GM13976 (cell line): ENCODE results near the gene MICU1.
"Not testable (repeated sequence)": the region's sequence is repeated elsewhere in the genome, so short reads cannot be mapped to it uniquely, and the experiment has no call there.

Experiments used
- DNase-seq: peaks from one replicate; pipeline ENCODE4 v3.0.0; 2012; ENCODE audit warnings: low spot score
- in situ Hi-C: fragments of 300-500 bp; cut with MboI; formaldehyde crosslinking; loops from one replicate; pipeline ENCODE4 v1.12.0; 2022; ENCODE audit warnings: low sequenced_read_pairs, mixed read lengths, inconsistent platforms; ENCODE audit not compliant: unreplicated experiment
- TF ChIP-seq, protein P1 (sequence below): IDR thresholded peaks from 2 replicates; pipeline ENCODE4 v1.5.1; 2012; ENCODE audit warnings: borderline replicate concordance, mild to moderate bottlenecking; ENCODE audit not compliant: insufficient read depth; ENCODE audit errors: extremely low read depth, missing control alignments, control extremely low read depth

Gene MICU1

DNA sequence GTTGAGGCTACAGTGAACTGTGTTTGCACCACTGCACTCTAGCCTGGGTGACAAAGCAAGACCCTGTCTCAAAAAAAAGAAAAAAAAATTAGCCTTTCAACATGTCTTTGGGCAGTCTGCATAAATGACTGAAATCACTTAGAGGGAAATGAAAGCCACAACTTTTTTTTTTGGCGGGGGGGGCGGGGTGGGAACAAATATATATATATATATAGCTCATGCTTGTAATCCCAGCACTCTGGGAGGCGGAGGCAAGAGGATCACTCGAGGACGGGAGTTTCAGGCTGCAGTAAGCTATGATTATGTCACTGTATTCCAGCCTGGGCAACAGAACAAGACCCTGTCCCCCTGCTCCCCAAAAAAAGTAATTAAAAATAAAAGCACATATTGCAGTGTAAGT is 23.4 kb upstream of the MICU1 start:
- in situ Hi-C loops: no loop called here
- TF ChIP-seq, protein P1, sequence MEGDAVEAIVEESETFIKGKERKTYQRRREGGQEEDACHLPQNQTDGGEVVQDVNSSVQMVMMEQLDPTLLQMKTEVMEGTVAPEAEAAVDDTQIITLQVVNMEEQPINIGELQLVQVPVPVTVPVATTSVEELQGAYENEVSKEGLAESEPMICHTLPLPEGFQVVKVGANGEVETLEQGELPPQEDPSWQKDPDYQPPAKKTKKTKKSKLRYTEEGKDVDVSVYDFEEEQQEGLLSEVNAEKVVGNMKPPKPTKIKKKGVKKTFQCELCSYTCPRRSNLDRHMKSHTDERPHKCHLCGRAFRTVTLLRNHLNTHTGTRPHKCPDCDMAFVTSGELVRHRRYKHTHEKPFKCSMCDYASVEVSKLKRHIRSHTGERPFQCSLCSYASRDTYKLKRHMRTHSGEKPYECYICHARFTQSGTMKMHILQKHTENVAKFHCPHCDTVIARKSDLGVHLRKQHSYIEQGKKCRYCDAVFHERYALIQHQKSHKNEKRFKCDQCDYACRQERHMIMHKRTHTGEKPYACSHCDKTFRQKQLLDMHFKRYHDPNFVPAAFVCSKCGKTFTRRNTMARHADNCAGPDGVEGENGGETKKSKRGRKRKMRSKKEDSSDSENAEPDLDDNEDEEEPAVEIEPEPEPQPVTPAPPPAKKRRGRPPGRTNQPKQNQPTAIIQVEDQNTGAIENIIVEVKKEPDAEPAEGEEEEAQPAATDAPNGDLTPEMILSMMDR: no peak
- DNase-seq: no peak

DNA sequence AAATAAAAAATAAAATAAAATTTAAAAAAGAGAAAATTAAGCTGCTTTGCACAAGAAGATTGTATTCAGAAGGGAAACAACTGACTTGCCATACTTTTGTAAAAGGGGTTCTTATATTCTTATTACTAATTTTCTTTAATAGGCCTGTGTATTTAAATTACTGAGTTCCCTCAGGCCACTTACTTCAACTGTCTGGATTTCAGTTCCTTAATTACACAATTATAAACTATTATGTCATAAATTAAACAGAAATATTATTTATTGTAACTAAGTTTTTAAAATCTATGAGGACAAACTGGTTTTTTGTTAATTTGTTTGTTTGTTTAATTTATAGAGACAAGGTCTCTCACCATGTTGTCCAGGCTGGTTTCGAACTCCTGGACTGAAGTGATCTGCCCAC is 22.4 kb upstream of the MICU1 start:
- DNase-seq: no peak
- TF ChIP-seq, protein P1: no peak
- in situ Hi-C loops: no loop called here

DNA sequence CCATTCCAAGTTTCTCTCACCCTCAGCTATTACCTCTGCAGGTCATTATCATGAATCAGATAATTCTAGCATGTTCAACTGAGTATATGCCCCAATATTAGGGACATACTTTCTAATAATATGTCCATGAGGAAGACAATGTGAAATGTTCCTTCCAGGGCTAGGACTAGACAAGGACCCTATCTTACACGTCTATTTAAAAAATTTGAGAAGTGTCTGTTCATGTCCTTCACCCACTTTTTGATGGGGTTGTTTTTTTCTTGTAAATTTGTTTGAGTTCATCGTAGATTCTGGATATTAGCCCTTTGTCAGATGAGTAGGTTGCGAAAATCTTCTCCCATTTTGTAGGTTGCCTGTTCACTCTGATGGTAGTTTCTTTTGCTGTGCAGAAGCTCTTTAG is 21.1 kb upstream of the MICU1 start:
- in situ Hi-C loops, DNase-seq: not testable (repeated sequence)

DNA sequence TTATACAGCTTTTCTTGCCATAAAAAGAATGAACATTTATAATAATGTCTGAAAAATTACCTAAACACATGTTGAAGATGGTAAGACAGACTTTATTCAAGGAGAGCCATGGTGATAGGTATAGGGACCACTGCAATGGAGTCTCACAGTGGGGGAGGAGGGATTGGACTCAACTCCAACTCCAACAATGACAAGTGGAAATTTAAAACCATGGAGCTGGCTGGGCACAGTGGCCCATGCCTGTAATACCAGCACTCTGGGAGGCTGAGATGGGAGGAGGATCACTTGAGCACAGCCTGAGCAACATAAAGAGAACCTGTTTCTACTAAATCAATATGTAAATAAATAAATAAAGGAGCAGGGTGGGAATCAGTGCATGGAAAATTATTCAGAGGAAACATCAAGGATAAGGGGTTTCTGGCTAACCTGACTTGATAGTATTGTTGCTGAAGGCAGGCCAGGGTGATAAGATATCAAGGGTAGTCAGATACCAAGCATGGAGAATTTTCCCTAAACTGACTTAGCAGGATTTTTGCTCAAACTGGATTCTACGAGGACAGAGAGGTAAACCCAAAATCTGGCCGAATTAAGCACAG is 19.5 kb upstream of the MICU1 start:
- TF ChIP-seq, protein P1: no peak
- in situ Hi-C loops: no loop called here
- DNase-seq: no peak

DNA sequence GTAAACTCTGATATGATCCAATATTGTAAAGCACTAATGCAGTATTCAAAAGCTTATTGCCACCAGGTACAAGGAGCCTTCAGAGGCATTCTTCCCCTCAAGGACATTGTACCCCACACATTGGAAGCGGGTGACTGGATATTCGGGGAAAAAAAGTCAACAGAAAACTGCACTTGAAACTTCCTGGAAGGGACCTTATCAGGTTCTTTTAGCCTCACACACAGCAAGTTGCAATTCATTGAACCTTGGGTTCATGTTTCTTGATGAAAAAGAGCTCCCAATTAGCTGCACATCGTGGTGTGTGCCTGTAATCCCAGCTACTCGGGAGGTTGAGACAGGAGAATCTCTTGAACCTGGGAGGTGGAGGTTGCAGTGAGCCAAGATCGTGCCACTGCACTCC is 16.4 kb upstream of the MICU1 start:
- TF ChIP-seq, protein P1: no peak
- DNase-seq: no peak
- in situ Hi-C loops: no loop called here

DNA sequence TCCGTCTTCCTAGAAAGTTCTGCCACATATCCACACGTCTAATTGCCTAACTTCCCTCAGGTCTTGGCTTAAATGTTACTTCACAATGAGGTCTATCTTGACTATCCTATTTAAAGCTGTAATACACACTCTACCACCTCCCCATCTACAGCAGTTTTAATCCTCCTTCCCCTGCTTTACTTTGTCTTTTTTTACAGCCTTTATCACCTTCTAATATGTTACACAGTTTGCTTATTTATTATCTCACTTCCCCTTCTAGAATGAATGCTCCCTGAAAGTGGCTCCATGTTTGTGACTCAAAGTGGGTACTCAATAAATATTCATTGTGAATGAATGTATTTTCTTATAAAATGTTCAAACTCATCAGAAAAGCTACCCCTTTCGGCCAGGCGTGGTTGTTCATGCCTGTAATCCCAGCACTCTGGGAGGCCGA is 13.6 kb upstream of the MICU1 start:
- TF ChIP-seq, protein P1: no peak
- DNase-seq: no peak
- in situ Hi-C loops: no loop called here

DNA sequence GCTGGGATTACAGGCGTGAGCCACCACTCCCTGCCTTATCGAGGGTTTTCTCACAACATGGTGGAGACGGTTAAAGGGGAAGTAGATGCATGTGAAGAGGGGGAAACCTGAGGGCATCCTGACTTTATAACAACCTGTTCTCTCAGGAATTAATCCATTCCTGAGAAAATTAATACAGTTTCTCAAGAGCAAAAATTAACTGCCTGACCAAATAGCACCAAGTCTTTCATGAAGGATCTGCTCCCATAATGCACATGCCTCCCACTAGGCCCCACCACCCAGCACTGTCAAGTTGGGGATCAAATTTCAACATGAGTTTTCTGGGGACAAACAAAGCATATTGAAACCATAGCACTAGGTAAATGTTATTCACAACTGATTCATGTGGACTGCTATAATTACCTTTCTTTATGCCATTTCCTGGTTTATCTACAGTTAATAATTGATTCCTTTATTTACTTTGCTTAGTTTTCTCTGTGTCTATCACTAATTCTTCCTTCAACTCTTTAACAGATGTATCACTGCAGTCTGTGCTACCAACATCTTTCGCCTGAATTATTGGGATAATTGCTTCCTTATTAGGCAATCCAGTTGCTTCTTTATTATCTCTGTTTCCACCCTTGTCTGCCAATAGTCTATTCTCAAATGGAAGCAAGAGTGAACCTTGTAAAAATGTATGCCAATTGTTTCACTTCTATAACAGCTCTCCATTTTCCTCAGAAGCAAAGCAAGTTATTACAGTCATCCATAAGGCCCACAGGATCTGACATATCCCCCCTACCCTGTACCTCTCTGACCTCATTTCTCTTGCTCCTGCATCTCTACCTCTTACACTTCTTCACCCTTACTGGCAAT is 12.9 kb upstream of the MICU1 start:
- in situ Hi-C loops: no loop called here
- no peak for DNase-seq
- TF ChIP-seq, protein P1: no peak
